T-helper 2 cell (primary cell): Measurements from ENCODE around the gene ZNF557.
"Not testable (repeated sequence)": the region's sequence is repeated elsewhere in the genome, so short reads cannot be mapped to it uniquely, and the experiment has no call there.

Experiments
- DNase-seq, 5 experiments: peaks; one replicate each; pipeline versions ENCODE4 v3.0.0 to v3.0.0-alpha.2; 2012 to 2022
- total RNA-seq, 2 donors: gene quantifications; one replicate each; lab custom pipeline; 2026; lab: John Stamatoyannopoulos, UW

Gene ZNF557
- total RNA-seq = 23.1 to 30.8 reads per million in 2 donors

DNA sequence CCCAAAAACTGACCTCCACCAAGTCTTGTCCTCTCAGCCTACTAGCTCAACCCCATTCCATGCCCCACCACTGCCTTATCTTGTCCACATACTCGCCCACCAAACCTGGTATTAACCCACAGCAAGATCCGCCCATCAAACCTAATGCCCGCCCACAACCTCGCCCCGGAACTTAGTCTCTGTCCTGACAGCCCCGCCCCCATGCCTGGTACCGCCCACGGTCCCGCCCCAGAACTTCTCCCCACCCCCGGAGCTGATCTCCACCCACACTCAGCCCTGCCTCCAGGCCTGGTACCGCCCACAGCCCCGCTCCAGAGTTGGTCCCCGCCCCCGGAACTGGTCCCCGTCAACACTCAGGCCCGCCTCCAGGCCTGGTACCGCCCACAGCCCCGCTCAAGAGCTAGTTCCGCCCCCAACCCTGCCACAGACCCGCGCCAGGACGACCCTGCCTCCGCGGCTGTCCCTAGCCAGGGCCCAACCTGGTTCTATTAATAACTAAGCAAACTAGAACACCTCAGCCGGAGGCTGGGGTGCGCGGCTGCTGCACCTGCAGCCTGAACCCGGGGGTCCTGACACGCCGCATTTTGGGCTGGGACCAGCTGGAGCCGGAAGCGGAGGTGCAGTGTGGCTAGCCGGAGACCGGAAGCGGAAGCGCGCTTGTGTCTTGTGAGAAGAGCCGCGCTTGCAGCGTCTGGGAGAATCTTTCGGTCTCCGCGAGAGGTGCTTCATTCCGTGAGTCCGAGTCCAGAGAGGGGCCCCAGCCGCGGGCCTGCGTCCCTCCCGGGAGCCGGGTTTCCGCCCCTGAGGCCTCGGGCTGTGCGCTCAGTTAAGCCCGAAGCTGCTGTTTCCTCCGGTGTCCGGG lies at the start of gene ZNF557:
Gene ZNF557 (plus strand): TSS at position 662 of the 862 bp plus-strand sequence. CDS start 5,372 bp downstream, outside the sequence.
- peak; percentile 91 to 100 (median 98) for DNase-seq

DNA sequence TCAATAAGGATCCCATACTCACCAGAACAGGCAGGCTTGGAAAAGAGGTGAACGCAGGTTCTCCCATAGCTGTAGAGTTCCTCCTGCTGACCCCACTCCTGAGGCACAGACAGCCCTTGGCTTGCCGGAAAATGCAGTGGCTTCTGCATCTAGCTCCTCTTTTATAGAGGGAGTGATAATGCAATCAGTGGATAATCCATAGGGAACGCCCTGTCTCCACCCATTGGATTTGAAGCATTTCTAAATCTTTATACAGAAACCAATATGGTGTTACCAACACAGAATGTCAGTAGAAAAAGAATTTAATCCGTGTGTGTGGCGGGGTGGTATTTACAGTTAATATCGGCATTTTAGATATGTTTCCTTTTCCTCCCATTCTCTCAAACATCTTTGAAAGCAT lies 48.2 kb upstream of the ZNF557 start, which contains the start of gene MBD3L2B:
Gene MBD3L2B (minus strand): TSS at position 101 of the 400 bp plus-strand sequence. CDS start 34 bp downstream, at position 67.
- DNase-seq = not testable (repeated sequence)

DNA sequence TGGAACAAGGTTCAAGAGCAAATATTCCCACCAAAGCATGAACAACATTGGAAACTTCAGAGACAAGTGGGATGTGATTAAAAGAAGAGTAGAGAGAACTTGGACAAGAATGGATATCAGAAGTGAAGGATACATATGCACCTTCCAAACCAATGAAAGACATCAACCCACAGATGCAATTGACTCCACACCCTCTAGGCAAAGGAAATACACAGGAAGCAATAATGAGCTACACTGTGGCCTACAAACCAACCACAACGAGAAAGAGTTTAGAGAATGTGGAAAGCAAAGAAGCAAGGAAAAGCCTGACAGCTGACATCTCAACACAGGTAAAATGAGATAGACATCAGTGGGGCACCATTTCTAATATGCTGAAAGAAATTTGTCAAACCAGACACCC lies 40.7 kb upstream of the ZNF557 start:
- DNase-seq = not testable (repeated sequence)

DNA sequence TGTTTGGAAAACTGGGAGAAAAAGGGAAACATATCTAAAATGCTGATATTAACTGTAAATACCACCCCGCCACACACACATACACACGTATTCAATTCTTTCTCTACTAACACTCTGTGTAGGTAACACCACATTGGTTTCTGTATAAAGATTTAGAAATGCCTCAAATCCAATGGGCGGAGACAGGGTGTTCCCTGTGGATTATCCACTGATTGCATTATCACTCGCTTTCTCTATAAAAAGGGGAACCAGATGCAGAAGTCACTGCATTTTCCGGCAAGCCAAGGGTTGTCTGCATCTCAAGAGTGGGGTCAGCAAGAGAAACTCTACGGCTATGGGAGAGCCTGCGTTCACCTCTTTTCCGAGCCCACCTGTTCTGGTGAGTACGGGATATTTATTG lies 39.2 kb upstream of the ZNF557 start, which contains the start of gene MBD3L5:
Gene MBD3L5 (plus strand): TSS at position 301 of the 400 bp plus-strand sequence. CDS start 34 bp downstream, at position 335.
- DNase-seq = not testable (repeated sequence)

DNA sequence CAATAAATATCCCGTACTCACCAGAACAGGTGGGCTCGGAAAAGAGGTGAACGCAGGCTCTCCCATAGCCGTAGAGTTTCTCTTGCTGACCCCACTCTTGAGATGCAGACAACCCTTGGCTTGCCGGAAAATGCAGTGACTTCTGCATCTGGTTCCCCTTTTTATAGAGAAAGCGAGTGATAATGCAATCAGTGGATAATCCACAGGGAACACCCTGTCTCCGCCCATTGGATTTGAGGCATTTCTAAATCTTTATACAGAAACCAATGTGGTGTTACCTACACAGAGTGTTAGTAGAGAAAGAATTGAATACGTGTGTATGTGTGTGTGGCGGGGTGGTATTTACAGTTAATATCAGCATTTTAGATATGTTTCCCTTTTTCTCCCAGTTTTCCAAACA lies 29.4 kb upstream of the ZNF557 start, which contains the start of gene MBD3L4:
Gene MBD3L4 (minus strand): TSS at position 101 of the 400 bp plus-strand sequence. CDS start 35 bp downstream, at position 66.
- DNase-seq = not testable (repeated sequence)

DNA sequence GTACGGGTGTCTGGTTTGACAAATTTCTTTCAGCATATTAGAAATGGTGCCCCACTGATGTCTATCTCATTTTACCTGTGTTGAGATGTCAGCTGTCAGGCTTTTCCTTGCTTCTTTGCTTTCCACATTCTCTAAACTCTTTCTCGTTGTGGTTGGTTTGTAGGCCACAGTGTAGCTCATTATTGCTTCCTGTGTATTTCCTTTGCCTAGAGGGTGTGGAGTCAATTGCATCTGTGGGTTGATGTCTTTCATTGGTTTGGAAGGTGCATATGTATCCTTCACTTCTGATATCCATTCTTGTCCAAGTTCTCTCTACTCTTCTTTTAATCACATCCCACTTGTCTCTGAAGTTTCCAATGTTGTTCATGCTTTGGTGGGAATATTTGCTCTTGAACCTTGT lies 27.9 kb upstream of the ZNF557 start:
- DNase-seq = not testable (repeated sequence)

DNA sequence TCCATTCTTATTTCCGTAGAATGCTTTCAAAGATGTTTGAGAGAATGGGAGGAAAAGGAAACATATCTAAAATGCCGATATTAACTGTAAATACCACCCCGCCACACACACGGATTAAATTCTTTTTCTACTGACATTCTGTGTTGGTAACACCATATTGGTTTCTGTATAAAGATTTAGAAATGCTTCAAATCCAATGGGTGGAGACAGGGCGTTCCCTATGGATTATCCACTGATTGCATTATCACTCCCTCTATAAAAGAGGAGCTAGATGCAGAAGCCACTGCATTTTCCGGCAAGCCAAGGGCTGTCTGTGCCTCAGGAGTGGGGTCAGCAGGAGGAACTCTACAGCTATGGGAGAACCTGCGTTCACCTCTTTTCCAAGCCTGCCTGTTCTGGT lies 20.5 kb upstream of the ZNF557 start, which contains the start of gene MBD3L2:
Gene MBD3L2 (plus strand): TSS at position 301 of the 400 bp plus-strand sequence. CDS start 53 bp downstream, at position 354.
- DNase-seq = not testable (repeated sequence)

DNA sequence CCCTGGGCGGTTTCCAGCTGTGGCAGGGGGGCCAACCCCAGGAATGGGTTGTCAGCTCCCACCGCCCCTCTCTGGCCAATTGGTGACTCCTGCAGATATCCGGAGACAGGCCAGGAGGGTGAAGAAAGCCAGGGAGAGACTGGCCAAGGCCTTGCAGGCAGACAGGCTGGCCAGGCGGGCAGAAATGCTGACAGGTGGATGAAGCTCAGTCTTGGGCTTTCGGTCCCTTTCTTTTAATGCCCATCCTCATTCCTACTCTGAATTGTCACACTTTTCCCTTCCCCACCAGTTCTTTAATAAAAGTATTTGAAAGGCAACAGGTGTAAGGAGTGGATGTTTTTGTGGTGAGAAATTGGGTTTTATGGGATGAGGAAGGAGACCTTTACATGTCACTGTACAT lies 18.1 kb upstream of the ZNF557 start:
- DNase-seq = not testable (repeated sequence)

DNA sequence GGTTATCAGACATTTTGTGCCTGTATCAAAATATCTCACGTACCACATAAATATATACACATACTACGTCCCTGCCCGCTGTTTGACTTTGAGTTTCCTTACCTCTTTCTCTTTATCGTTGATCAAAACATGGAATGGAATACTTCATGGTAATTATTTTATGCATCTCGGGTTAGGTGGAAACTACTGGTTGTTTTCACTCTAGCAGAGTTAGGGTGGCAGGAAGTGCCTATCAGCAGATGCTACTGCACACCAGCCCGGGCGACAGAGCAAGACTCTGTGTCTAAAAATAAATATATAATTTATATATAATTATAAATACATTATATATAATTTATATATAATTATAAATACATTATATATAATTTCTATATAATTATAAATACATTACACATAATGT lies 16.6 kb upstream of the ZNF557 start:
- not testable (repeated sequence) for DNase-seq

DNA sequence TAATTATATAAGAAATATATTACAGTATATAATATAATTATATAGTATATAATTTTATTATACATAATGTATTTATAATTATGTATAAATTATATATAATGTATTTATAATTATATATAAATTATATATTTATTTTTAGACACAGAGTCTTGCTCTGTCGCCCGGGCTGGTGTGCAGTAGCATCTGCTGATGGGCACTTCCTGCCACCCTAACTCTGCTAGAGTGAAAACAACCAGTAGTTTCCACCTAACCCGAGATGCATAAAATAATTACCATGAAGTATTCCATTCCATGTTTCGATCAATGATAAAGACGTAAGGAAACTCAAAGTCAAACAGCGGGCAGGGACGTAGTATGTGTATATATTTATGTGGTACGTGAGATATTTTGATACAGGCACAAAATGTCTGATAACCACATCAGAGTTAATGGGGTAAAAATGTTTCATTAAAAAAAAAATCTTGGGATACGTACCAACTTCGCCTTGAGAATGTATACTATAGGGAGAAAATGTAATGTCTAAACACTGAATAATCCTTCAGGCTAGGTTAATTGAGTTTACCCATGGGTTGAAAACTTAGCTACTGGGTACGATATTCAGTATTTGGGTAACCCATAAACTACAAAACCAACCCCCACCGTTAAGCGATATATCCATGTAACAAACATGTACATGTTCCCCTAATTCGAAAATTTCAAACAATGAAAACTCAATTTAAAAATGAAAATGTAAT lies 14.7 kb upstream of the ZNF557 start:
- DNase-seq = not testable (repeated sequence)

DNA sequence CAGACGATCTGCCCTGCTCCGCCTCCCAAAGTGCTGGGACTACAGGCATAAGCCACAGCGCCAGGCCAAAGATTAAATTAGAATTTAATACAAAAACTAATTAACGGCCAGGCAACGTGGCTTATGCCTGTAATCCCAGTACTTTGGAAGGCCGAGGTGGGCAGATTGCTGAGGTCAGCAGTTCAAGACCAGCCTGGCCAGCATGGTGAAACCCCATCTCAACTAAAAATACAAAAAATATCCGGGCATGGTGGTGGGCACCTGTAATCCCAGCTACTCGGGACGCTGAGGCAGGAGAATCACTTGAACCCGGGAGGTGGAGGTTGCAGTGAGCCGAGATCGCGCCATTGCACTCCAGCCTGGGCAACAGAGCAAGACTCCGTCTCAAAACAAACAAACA lies 13.8 kb upstream of the ZNF557 start:
- not testable (repeated sequence) for DNase-seq

DNA sequence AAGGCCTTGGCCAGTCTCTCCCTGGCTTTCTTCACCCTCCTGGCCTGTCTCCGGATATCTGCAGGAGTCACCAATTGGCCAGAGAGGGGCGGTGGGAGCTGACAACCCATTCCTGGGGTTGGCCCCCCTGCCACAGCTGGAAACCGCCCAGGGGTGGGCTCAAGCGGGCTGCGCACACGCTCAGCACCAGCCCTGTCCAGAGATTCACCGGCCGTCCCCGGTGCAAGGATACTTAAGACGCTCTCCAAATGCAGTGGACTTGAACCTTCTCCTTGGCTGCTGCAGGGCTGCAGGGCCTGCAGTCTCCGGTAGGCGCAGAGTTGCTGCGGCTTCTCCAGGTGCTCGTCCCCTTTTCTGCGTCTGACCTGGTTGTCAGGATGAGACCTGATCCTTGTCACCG lies 13.1 kb upstream of the ZNF557 start:
- not testable (repeated sequence) for DNase-seq

DNA sequence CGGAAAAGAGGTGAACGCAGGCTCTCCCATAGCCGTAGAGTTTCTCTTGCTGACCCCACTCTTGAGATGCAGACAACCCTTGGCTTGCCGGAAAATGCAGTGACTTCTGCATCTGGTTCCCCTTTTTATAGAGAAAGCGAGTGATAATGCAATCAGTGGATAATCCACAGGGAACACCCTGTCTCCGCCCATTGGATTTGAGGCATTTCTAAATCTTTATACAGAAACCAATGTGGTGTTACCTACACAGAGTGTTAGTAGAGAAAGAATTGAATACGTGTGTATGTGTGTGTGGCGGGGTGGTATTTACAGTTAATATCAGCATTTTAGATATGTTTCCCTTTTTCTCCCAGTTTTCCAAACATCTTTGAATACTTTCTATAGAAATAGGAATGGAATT lies 10.9 kb upstream of the ZNF557 start, which contains the start of gene MBD3L3:
Gene MBD3L3 (minus strand): TSS at position 101 of the 400 bp plus-strand sequence. CDS start 71 bp downstream, at position 30.
- DNase-seq = not testable (repeated sequence)

DNA sequence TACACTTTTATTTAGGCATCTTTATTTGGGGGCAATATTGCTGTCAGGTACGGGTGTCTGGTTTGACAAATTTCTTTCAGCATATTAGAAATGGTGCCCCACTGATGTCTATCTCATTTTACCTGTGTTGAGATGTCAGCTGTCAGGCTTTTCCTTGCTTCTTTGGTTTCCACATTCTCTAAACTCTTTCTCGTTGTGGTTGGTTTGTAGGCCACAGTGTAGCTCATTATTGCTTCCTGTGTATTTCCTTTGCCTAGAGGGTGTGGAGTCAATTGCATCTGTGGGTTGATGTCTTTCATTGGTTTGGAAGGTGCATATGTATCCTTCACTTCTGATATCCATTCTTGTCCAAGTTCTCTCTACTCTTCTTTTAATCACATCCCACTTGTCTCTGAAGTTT lies 9.5 kb upstream of the ZNF557 start:
- DNase-seq = peak in 1 of 5 experiments; percentile 16

DNA sequence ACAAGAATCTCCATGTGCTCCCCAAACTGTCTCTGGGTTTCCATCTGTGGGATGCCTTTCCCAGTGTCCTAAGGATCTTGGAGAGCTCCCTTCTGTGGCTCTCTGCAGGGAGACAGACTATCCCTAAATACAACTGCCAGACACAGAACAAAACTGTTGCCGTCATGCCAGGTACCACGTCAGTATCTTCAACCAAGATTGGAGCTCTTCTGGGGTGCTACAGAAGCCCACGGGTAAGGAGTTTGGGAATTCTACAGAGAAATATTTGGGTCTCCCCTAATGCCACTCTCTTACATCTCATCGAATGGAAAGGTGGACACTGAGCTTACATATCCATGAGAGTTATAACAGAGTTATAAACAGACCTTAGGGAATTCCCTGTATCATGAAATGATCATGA lies 6.2 kb upstream of the ZNF557 start:
- DNase-seq = no peak

DNA sequence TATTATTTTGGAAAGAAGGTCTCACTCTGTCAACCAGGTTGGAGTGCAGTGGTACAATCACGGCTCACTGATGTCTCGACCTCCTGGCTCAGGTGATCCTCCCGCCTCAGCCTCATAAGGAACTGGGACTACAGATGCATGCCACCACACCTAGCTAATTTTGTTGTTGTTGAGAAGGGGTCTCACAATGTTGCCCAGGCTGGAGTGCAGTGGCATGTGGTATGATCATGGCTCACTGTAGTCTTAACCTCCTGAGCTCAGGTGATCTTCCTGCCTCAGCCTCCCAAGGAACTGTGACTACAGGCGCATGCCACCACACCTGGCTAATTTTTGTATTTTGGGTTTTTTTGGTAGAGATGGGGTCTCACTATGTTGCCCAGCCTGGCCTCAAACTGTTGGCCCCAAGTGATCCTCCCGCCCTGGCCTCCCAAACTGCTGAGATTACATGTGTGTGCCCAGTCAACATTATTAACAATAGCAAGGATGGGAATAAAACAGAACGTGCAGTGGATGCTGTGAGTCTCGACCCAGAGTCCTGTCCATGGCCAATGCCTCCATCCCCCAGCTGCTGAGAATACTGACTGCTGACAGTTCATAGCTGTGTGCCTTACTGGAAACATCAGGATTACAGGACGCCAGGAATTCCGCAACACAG lies 5.6 kb upstream of the ZNF557 start:
- DNase-seq = peak in 1 of 5 experiments; percentile 9

DNA sequence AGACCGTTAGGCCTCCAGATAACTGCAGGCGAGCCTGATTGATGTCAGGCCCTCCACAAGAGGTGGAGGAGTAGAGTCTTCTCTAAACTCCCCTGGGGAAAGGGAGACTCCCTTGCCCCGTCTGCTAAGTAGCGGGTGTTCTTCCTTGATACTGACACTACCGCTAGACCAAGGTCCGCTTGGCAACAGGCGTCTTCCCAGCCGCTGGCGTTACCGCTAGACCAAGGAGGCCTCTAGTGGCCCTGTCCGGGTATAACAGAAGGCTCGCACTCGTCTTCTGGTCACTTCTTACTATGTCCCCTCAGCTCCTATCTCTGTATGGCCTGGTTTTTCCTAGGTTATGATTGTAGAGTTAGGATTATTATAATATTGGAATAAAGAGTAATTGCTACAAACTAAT lies 2.4 kb upstream of the ZNF557 start:
- DNase-seq = not testable (repeated sequence)

DNA sequence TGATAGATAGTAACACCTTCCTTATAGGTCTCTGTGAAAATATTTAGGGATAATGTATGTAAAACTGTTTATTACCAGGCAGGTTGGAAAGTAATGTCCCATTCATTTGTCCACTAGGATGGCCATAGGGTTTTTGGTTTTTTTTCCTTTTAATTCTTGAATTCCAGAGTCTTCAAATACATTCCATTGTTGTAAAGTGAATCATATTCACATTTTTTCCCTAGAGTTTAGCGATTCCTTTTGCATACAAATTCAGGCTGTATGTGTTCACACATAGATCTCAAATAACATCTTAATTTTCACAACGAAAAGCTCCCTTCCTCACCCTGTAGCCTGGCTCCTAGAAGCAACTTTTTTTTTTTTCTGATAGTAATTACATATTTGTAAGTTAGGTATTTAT lies 1.8 kb upstream of the ZNF557 start:
- no peak for DNase-seq

DNA sequence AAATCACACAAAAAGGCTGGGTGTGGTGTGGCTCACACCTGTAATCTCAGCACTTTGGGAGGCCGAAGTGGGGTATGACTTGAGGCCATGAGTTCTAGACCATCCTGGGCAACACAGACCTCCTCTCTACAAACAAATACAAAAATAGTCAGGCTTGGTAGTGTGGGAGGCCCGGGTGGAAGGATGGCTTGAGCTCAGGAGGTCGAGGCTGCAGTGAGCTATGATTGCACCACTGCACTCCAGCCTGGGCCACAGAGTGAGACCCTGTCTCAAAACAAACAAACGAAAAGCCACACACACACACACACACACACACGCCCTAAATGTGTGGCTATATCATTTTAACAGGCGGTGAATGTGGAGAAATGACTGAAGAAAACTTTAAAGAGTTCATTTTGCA lies 904 bp upstream of the ZNF557 start:
- no peak for DNase-seq

DNA sequence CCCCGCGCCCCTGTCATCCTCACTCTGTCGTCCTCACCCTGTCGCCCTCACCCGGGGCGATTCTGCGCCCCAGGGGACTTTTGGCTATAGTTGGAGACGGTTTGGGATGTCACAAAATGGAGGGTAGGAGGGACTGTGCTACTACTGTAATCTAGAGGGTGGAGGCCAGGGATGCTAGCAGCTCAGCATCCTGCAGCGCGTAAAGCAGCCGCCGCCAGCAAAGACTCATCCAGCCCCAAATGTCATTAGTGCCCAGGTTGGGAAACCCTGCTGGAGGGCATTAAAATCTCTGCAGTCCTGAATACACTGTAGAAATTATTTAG lies 362 bp downstream of the ZNF557 start:
- DNase-seq = peak in 1 of 5 experiments; percentile 69

DNA sequence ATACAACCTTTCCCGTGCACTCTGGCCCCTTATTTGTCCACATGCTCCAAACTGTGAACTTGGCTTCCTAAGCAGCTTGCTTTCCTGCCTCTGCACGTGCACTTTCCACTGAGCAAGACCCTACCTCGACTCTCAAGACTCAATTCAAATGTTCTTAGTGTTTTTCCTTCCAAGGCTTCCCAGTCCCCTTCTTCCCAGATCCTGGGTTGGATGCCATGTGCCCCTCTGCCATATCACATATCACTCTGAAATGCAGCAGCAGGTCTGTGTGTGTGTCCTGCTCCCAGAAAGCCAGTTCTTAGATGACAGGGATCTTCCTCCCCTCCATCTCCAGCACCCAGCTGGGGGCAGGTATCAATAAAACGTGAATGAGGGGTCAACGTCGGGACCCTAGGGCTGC lies 3.0 kb downstream of the ZNF557 start:
- DNase-seq = no peak

DNA sequence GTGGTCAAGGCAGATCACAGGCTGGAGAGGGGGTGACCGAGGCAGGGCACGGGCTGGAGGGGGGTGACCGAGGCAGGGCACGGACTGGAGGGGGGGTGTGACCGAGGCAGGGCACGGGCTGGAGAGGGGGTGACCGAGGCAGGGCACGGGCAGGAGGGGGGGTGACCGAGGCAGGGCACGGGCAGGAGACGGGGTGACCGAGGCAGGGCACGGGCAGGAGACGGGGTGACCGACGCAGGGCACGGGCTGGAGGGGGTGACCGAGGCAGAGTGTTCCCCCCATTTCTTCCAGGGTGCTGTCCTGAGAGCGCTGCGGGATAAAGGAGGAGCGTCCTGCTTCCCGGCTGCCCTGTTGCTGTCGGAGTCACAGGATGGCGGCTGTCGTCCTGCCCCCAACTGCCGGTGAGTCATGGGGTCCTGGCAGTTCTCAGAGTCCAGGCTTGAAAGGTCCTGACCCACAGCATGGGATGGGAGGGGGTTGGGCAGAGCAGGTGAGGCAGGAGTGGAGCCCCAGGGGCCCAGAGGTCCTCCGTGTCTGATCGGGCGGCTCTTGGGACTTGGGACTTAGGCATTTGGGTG lies 5.3 kb downstream of the ZNF557 start:
- no peak for DNase-seq
